ENCODE data around the gene EPB41L4B.

Gene EPB41L4B

DNA sequence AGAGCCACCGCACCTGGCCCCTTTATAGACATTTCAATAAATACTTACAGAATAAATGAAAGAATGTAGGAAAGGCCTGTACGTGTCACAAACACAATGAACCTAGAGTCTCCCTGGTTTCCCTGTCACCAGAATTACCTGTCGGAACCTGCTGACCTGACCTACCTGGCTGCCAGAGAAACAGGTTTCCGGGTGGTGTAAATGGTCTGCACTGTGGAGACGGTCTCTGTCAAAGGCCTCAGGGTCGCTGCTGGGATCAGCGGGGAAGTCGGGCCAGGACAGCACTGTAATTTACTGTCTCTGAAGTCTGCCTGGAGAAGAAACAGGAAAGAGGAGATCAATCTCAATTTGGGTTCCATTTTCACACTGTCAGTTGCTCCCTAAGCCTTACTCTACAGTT is 144.5 kb downstream of the EPB41L4B start:
- no peak for DNase-seq (ENCODE audit: low read depth)
- TF ChIP-seq, protein P1, sequence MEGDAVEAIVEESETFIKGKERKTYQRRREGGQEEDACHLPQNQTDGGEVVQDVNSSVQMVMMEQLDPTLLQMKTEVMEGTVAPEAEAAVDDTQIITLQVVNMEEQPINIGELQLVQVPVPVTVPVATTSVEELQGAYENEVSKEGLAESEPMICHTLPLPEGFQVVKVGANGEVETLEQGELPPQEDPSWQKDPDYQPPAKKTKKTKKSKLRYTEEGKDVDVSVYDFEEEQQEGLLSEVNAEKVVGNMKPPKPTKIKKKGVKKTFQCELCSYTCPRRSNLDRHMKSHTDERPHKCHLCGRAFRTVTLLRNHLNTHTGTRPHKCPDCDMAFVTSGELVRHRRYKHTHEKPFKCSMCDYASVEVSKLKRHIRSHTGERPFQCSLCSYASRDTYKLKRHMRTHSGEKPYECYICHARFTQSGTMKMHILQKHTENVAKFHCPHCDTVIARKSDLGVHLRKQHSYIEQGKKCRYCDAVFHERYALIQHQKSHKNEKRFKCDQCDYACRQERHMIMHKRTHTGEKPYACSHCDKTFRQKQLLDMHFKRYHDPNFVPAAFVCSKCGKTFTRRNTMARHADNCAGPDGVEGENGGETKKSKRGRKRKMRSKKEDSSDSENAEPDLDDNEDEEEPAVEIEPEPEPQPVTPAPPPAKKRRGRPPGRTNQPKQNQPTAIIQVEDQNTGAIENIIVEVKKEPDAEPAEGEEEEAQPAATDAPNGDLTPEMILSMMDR (IDR thresholded peaks at IDR 0.05; ENCODE audit: insufficient read depth, low read depth, low read length, missing control alignments): no peak
- H3K4me3 ChIP-seq (ENCODE audit: low read length): no peak overlapping the region

DNA sequence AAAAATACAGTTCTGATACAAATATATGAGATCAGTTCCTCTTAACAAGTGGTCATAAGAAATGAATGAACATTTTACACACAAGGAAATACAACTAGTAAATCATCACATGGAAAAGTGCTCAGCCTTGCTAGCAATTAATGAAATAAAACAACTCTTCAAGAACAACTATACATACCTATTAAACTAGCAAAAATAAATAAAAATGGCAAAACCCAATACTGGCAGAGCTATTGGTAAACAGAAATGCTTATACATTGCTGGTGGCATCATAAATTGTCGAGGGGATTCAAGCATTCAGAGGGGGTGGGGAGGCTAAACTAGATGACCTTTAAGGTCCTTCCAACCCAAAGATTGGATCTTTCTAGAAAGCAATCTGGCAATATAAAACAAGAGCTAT is 147.9 kb downstream of the EPB41L4B start:
- no peak for DNase-seq (ENCODE audit: low read depth)
- H3K4me3 ChIP-seq (ENCODE audit: low read length): no peak overlapping the region
- TF ChIP-seq, protein P1 (IDR thresholded peaks at IDR 0.05; ENCODE audit: insufficient read depth, low read depth, low read length, missing control alignments): no peak

DNA sequence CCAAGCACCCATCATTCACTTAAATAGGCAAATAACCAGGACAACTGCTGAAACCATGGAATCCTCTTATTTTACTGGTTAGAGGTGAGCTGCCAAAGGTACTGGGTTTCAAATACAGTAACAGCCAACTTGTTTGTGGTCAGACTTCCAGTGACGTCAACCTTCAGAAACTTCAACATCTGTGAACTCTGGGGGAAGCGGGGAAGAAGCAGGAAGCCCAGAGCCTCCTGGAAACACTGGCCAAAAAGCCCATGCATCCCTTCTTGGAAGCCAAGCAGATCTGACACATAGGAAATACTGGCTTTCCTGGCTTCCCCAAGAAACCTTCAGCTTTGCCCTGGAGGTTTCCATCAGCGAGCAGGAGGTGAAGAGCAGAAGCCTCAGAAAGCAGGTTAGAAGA is 148.9 kb downstream of the EPB41L4B start:
- no peak overlapping the region for H3K4me3 ChIP-seq (ENCODE audit: low read length)
- no peak for DNase-seq (ENCODE audit: low read depth)
- TF ChIP-seq, protein P1 (IDR thresholded peaks at IDR 0.05; ENCODE audit: insufficient read depth, low read depth, low read length, missing control alignments): no peak

DNA sequence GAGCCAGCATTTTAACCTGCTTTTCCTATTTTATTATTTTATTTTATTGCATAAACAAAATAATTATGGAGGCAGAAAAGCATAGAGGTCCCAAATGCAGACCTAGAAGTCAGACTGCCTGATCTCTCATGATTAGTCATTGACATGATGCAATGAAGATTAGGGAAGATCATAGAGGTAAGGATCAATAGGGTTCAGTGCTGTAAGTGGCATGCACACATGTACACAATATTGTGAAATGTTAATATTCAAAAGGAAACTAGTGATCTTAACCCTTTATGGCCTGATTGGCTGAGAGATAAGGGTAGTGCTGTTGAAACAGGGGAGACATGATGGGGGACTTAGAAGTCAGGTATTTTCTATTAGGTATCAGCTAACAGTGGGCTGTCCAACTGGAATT is 152.7 kb downstream of the EPB41L4B start:
- TF ChIP-seq, protein P1 (IDR thresholded peaks at IDR 0.05; ENCODE audit: insufficient read depth, low read depth, low read length, missing control alignments): no peak
- DNase-seq (ENCODE audit: low read depth): peak; percentile 45
- no peak overlapping the region for H3K4me3 ChIP-seq (ENCODE audit: low read length)

DNA sequence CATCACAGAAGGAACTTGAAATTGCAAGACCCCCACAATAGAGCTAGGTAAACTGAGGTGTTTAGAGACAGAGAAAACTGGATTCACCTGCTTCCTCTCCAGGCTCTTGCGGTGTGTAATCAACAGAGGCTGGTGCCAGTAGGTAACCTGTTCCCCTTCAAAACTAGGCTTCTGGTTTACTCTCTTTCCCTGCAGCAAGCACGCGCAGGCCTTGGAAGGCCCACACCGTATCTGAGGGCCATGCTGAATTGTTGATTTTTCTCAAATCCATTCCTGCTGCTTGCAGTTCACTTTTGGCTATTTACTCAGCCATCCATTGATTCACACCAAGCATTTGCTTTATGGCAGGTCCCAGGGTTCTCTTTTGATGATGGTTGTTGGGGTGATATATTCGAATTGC is 153.1 kb downstream of the EPB41L4B start:
- no peak for DNase-seq (ENCODE audit: low read depth)
- TF ChIP-seq, protein P1 (IDR thresholded peaks at IDR 0.05; ENCODE audit: insufficient read depth, low read depth, low read length, missing control alignments): no peak
- no peak overlapping the region for H3K4me3 ChIP-seq (ENCODE audit: low read length)

DNA sequence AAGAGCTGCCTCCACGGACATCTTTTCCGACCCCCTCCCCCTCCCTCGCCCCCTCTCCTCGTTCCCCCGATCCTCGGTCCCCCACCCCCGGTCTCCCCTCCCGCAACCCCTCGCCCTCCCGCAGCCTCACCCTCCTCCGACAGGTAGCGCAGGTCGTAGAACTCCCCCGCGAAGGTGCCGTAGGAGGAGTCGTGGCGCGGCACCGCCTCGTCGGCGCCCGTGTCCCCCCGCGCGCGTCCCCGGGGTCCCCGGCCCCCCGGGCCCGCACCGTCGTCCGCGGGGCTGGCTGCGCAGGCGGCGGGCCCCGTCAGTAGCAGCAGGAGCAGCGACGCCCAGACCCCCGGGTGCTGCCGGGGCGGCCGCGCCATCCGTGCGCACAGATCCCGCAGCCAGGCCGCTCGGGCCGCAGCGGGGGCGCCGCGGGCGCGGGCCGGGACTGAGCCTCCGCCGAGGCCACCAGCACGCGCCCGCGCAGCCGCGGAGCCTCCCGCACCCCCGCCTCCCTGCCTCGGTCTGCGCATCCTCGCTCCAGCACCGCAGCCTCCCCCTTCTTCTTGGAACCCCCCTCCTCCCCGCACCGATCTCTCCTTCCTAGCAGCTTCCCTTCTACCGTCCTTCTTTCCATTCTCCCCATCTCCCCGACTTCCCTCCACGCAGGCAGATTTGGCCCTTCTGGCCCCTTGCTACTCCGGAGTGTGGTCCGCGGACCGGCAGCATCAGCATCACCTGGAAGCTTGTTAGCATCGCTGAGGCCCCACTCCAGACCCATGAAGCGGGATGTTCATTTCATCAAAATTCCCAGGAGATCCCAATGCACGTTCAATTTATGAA is 153.9 kb downstream of the EPB41L4B start, which contains the start of gene FRRS1L:
Gene FRRS1L, minus strand, starts transcription at position 479 of the 831 bp plus-strand sequence. Its CDS starts 111 bp downstream, at position 368.
- peak within 1 kb of the TSS; percentile 13 for H3K4me3 ChIP-seq (ENCODE audit: low read length)
- TF ChIP-seq, protein P1 (IDR thresholded peaks at IDR 0.05; ENCODE audit: insufficient read depth, low read depth, low read length, missing control alignments): no peak
- DNase-seq (ENCODE audit: low read depth): no peak

Measured in epithelial cell of esophagus (primary cell).